Tibial nerve (tissue), 4 donors: ENCODE measurements around the gene FGF1.

Experiments
- CTCF ChIP-seq, 5 experiments: fragments of 200-600 bp in 3 of 5; fragments of 450-650 bp in 2 of 5; sonication (generic) in 3 of 5; IDR thresholded peaks; one replicate each; pipeline ENCODE4 v1.5.1; 2016 to 2019; ENCODE audit warnings: antibody characterized with exemption in 5 of 5, mild to moderate bottlenecking in 3 of 5, moderate library complexity in 2 of 5
- EP300 ChIP-seq, 2 donors: sonication (generic); formaldehyde crosslinking; IDR thresholded peaks; one replicate each; pipeline ENCODE4 v1.6.1; 2017; ENCODE audit warnings: antibody characterized with exemption in 2 of 2, mild to moderate bottlenecking in 1 of 2
- POLR2A ChIP-seq, 2 donors: fragments of 450-650 bp; IDR thresholded peaks; one replicate each; pipeline ENCODE4 v1.6.1; 2017; ENCODE audit warnings: antibody characterized with exemption in 2 of 2, mild to moderate bottlenecking in 2 of 2, moderate library complexity in 2 of 2

- TF ChIP-seq CTCF (IDR thresholded peaks at IDR 0.05) (no peak), POLR2A (IDR thresholded peaks at IDR 0.05) (no peak), EP300 (IDR thresholded peaks at IDR 0.05) (no peak)
These were observed 41.8 kb upstream of the FGF1 start for GRCh38 chr5:142727735-142728047.
